CD14-positive monocyte (primary cell): Measurements from ENCODE around the gene HECTD4. TPM values are rescaled to one million over a fixed set of nuclear protein-coding genes. Genes with fewer than 3 reads are reported as not detected.

ENCODE experiments used
- DNase-seq, 3 donors: peaks; one replicate each; pipeline ENCODE4 v3.0.0-alpha.2; 2011 to 2022
- H2AFZ ChIP-seq: 2 replicates; pipeline ENCODE4 v1.6.0; 2012; ENCODE audit warnings: mild to moderate bottlenecking, low read depth, low read length, inconsistent platforms; ENCODE audit not compliant: insufficient read depth, poor library complexity, severe bottlenecking
- H3K27ac ChIP-seq, 2 donors: 1 replicate in 1 of 2; 2 replicates in 1 of 2; pipeline ENCODE4 v1.5.1; 2012 to 2013; ENCODE audit warnings: low read length in 2 of 2, control low read depth in 1 of 2, inconsistent platforms in 1 of 2, low read depth in 1 of 2, mild to moderate bottlenecking in 1 of 2
- H3K27me3 ChIP-seq, 2 donors: one replicate each; pipeline versions ENCODE4 v1.6.0 to v1.6.1; 2011 to 2013; ENCODE audit warnings: low read length in 2 of 2; ENCODE audit not compliant: control insufficient read depth in 2 of 2, insufficient read depth in 2 of 2
- H3K36me3 ChIP-seq, 2 donors: replicated peaks in 1 of 2; 1 replicate in 1 of 2; 2 replicates in 1 of 2; pipeline versions ENCODE4 v1.5.1 to v1.6.1; 2012 to 2013; ENCODE audit warnings: low read length in 2 of 2, control low read depth in 1 of 2, inconsistent platforms in 1 of 2, mild to moderate bottlenecking in 1 of 2; ENCODE audit not compliant: insufficient read depth in 2 of 2, control insufficient read depth in 1 of 2
- H3K4me1 ChIP-seq, 2 donors: 1 replicate in 1 of 2; 2 replicates in 1 of 2; pipeline versions ENCODE4 v1.5.1 to v1.6.1; 2012 to 2013; ENCODE audit warnings: low read length in 2 of 2, control low read depth in 1 of 2, inconsistent platforms in 1 of 2, mild to moderate bottlenecking in 1 of 2, moderate library complexity in 1 of 2; ENCODE audit not compliant: insufficient read depth in 2 of 2, control insufficient read depth in 1 of 2
- H3K4me2 ChIP-seq: replicated peaks from 2 replicates; pipeline ENCODE3; 2012; ENCODE audit warnings: low read length, moderate library complexity, mild to moderate bottlenecking; ENCODE audit not compliant: poor library complexity, severe bottlenecking; ENCODE audit errors: extremely low read depth
- H3K4me3 ChIP-seq, 3 experiments: fragments of 200-600 bp in 1 of 3; sonication (generic) in 1 of 3; replicated peaks in 1 of 3; 1 replicate in 2 of 3; 2 replicates in 1 of 3; pipeline ENCODE4 v1.5.1; 2011 to 2013; ENCODE audit warnings: low read length in 3 of 3, mild to moderate bottlenecking in 3 of 3, control low read depth in 2 of 3, low read depth in 2 of 3, inconsistent platforms in 1 of 3, moderate library complexity in 1 of 3
- H3K79me2 ChIP-seq: 2 replicates; pipeline ENCODE4 v1.6.0; 2012; ENCODE audit warnings: mild to moderate bottlenecking, control low read depth, inconsistent platforms, low read length, moderate library complexity; ENCODE audit not compliant: insufficient read depth
- H3K9ac ChIP-seq: 2 replicates; pipeline ENCODE4 v1.6.0; 2017; ENCODE audit warnings: low read length, mild to moderate bottlenecking; ENCODE audit not compliant: insufficient read depth, poor library complexity, severe bottlenecking
- H3K9me3 ChIP-seq, 2 donors: replicated peaks in 1 of 2; 1 replicate in 1 of 2; 2 replicates in 1 of 2; pipeline versions ENCODE4 v1.5.1 to v1.6.1; 2012 to 2013; ENCODE audit warnings: low read length in 2 of 2, control low read depth in 1 of 2; ENCODE audit not compliant: control insufficient read depth in 1 of 2, insufficient read depth in 1 of 2
- H4K20me1 ChIP-seq: 2 replicates; pipeline ENCODE4 v1.6.0; 2012; ENCODE audit warnings: mild to moderate bottlenecking, low read length, control low read depth, moderate library complexity; ENCODE audit not compliant: insufficient read depth
- H3K27ac Mint-ChIP-seq, 7 donors: one replicate each; pipeline ENCODE4 v1.8.0; 2020; ENCODE audit warnings: mild to moderate bottlenecking in 7 of 7, mixed read lengths in 7 of 7, moderate library complexity in 6 of 7, inconsistent platforms in 2 of 7
- H3K27me3 Mint-ChIP-seq, 3 donors: one replicate each; pipeline ENCODE4 v1.8.0; 2021 to 2022; ENCODE audit warnings: low read depth in 3 of 3, mild to moderate bottlenecking in 3 of 3, mixed read lengths in 3 of 3, moderate library complexity in 3 of 3, inconsistent platforms in 1 of 3
- H3K36me3 Mint-ChIP-seq, 2 donors: one replicate each; pipeline ENCODE4 v1.8.0; 2020; ENCODE audit warnings: mixed read lengths in 2 of 2, inconsistent platforms in 1 of 2, mild to moderate bottlenecking in 1 of 2
- H3K4me1 Mint-ChIP-seq: one replicate; pipeline ENCODE4 v1.8.0; 2020; ENCODE audit warnings: mild to moderate bottlenecking, mixed read lengths
- H3K4me3 Mint-ChIP-seq, 2 donors: one replicate each; pipeline ENCODE4 v1.8.0; 2020; ENCODE audit warnings: mild to moderate bottlenecking in 2 of 2, mixed read lengths in 2 of 2, moderate library complexity in 1 of 2
- H3K9me3 Mint-ChIP-seq, 7 donors: one replicate each; pipeline ENCODE4 v1.8.0; 2020 to 2022; ENCODE audit warnings: mixed read lengths in 7 of 7, mild to moderate bottlenecking in 6 of 7, moderate library complexity in 6 of 7, inconsistent platforms in 2 of 7
- CTCF ChIP-seq: fragments of 200-600 bp; IDR thresholded peaks from one replicate; pipeline ENCODE4 v1.8.0; 2022; ENCODE audit warnings: antibody characterized with exemption, mild to moderate bottlenecking
- whole genome bisulfite sequencing: methylation state at CpG from one replicate; pipeline ENCODE4 v1.1.5; 2013; ENCODE audit warnings: missing lambda C conversion rate; ENCODE audit not compliant: insufficient coverage; 5-methylcytosine and 5-hydroxymethylcytosine counted together
- intact Hi-C, 2 donors: fragments of 100-400 bp; cut with micrococcal nuclease; formaldehyde crosslinking; loops; one replicate each; pipeline versions ENCODE4 v1.15.0 to v1.15.1; 2023
- polyA plus RNA-seq, 3 donors: library from polyadenylated mRNA; depleted of rRNA in 1 of 3; unstranded in 2 of 3; stranded (reverse) in 1 of 3; fragments of 300-500 nt in 2 of 3; fragments of >200 nt in 1 of 3; fragmentation: Illumina TruSeq in 2 of 3; gene quantifications; 1 replicate in 2 of 3; 2 replicates in 1 of 3; pipeline ENCODE4 v1.2.3, GENCODE V29; 2012 to 2021

HECTD4 gene
- polyA plus RNA-seq, 3 donors: 0.73 to 18.3 (median 2.4) TPM

GRCh38 chr12:112168561-112168971 is 213.7 kb downstream of the HECTD4 start:
- no peaks in the 10 kb centered on the region for H3K9me3 ChIP-seq
- H3K4me2 ChIP-seq: no peak overlapping the region
- H3K4me3 ChIP-seq: no peak overlapping the region
- Mint-ChIP-seq H3K27me3 (no peaks in the 10 kb centered on the region), H3K9me3 (peaks cover 0 to 3% (median 0%) of the 10 kb centered on the region in 7 donors), H3K4me1 (no peaks in the 10 kb centered on the region), H3K27ac (peak overlapping the region in 2 of 7 donors; percentile 7 to 10), H3K36me3 (peaks cover 35 to 67% of the 10 kb centered on the region in 2 donors), H3K4me3 (no peak overlapping the region)
- no peak overlapping the region for H2AFZ ChIP-seq
- no peak for TF ChIP-seq CTCF
- no peaks in the 10 kb centered on the region for H3K4me1 ChIP-seq
- no peaks in the 10 kb centered on the region for H3K79me2 ChIP-seq
- H3K36me3 ChIP-seq: peaks cover 48 to 58% of the 10 kb centered on the region in 2 donors
- H3K27me3 ChIP-seq: no peaks in the 10 kb centered on the region
- H4K20me1 ChIP-seq: no peaks in the 10 kb centered on the region
- no peak overlapping the region for H3K27ac ChIP-seq
- DNase-seq: no peak
- 100% methylated on average over 7 of the region's 8 CpGs for WGBS
- intact Hi-C loops: no loop called here
- no peak overlapping the region for H3K9ac ChIP-seq

- no peak overlapping the region for H3K4me3 Mint-ChIP-seq
- no peak overlapping the region for H3K27ac ChIP-seq
- no peaks in the 10 kb centered on the region for H3K4me1 Mint-ChIP-seq
- no peak for TF ChIP-seq CTCF
- no peak overlapping the region for H3K4me2 ChIP-seq
- H3K4me1 ChIP-seq: no peaks in the 10 kb centered on the region
- H3K27me3 ChIP-seq: no peaks in the 10 kb centered on the region
- 97% methylated on average over 32 of the region's 32 CpGs for WGBS
- no peaks in the 10 kb centered on the region for H3K27me3 Mint-ChIP-seq
- no peak for DNase-seq
- H3K27ac Mint-ChIP-seq: peak overlapping the region in 2 of 7 donors; percentile 8 to 10
- H3K4me3 ChIP-seq: no peak overlapping the region
- no peaks in the 10 kb centered on the region for H3K9me3 ChIP-seq
- H3K36me3 ChIP-seq: peaks cover 47 to 63% of the 10 kb centered on the region in 2 donors
- no peak overlapping the region for H3K9ac ChIP-seq
- no peaks in the 10 kb centered on the region for H3K79me2 ChIP-seq
- peaks cover 41 to 73% of the 10 kb centered on the region in 2 donors for H3K36me3 Mint-ChIP-seq
- H3K9me3 Mint-ChIP-seq: peaks cover 0 to 3% (median 0%) of the 10 kb centered on the region in 7 donors
- no peaks in the 10 kb centered on the region for H4K20me1 ChIP-seq
- no peak overlapping the region for H2AFZ ChIP-seq
- intact Hi-C loops: no loop called here
Observed at GRCh38 chr12:112167718-112168525, 214.3 kb downstream of the HECTD4 start.
